A549 (cell line): Measurements from ENCODE around the gene TBL1X.

Experiments
- BHLHE40 ChIP-seq: IDR thresholded peaks from 2 replicates; pipeline ENCODE4 v1.6.1; 2012; ENCODE audit warnings: low read depth, low read length, inconsistent platforms
- CTCF ChIP-seq: fragments of >200 bp; sonication (Bioruptor Twin); formaldehyde crosslinking; IDR thresholded peaks from 3 replicates; pipeline ENCODE4 v1.5.1; 2016
- HOXA7 ChIP-seq: fragments of 250-450 bp; sonication (Bioruptor Pico); IDR thresholded peaks from 2 replicates; pipeline ENCODE4 v1.5.0; 2020; ENCODE audit warnings: mild to moderate bottlenecking, moderate library complexity
- JUN ChIP-seq, 2 experiments: fragments of >200 bp; sonication (Bioruptor Twin); formaldehyde crosslinking; IDR thresholded peaks; 2 replicates in 1 of 2; 3 replicates in 1 of 2; pipeline ENCODE4 v1.6.1; 2016 to 2017
- JUNB ChIP-seq: fragments of >200 bp; sonication (Bioruptor Twin); formaldehyde crosslinking; IDR thresholded peaks from 2 replicates; pipeline ENCODE4 v1.6.1; 2016
- KDM1A ChIP-seq: fragments of 200-600 bp; sonication (generic); IDR thresholded peaks from 2 replicates; pipeline ENCODE4 v1.6.1; 2016; ENCODE audit warnings: low read depth, mild to moderate bottlenecking
- NFE2L2 ChIP-seq: fragments of 150-350 bp; conservative IDR thresholded peaks from 2 replicates; pipeline ENCODE4 v1.6.1; 2014; ENCODE audit warnings: low read length
- RFX5 ChIP-seq: fragments of 450-650 bp; IDR thresholded peaks from 2 replicates; pipeline ENCODE4 v1.7.1; 2014; ENCODE audit warnings: antibody characterized with exemption, mild to moderate bottlenecking, moderate library complexity
- SMC3 ChIP-seq: fragments of >200 bp; sonication (Bioruptor Twin); formaldehyde crosslinking; IDR thresholded peaks from 3 replicates; pipeline ENCODE4 v1.6.1; 2018; ENCODE audit warnings: inconsistent platforms

- TF ChIP-seq JUN (IDR thresholded peaks at IDR 0.05) = no peak
- no peak for TF ChIP-seq CTCF
- TF ChIP-seq BHLHE40 = no peak
- TF ChIP-seq KDM1A = no peak
- TF ChIP-seq NFE2L2 = no peak
- no peak for TF ChIP-seq RFX5
- TF ChIP-seq HOXA7 (CRISPR knock-in tag) = no peak
- TF ChIP-seq SMC3 = no peak
- no peak for TF ChIP-seq JUNB
These were observed 192.0 kb downstream of the TBL1X start for GRCh38 chrX:9656871-9657270.
